SU-DHL-6 (cell line): ENCODE data around the gene STOM.

Experiments
- H2AFZ ChIP-seq: fragments of 200-600 bp; sonication (generic); 2 replicates; pipeline ENCODE4 v1.6.1; 2014; ENCODE audit warnings: low read depth, mild to moderate bottlenecking, moderate library complexity, mixed read lengths, antibody characterized with exemption, low read length; ENCODE audit not compliant: severe bottlenecking
- H3F3A ChIP-seq: fragments of 200-600 bp; shearing (Covaris generic); 2 replicates; pipeline ENCODE4 v1.6.0; 2016; ENCODE audit warnings: antibody characterized with exemption, mild to moderate bottlenecking; ENCODE audit not compliant: insufficient read depth
- H3K27ac ChIP-seq: fragments of 200-600 bp; sonication (generic); 2 replicates; pipeline ENCODE4 v1.5.1; 2016; ENCODE audit warnings: low read depth, mild to moderate bottlenecking, low read length, moderate library complexity, mixed read lengths
- H3K27me3 ChIP-seq: fragments of 200-600 bp; sonication (generic), shearing (Covaris generic); 2 replicates; pipeline ENCODE4 v1.6.0; 2014; ENCODE audit warnings: mild to moderate bottlenecking, low read length
- H3K36me3 ChIP-seq: fragments of 200-600 bp; sonication (generic); 2 replicates; pipeline ENCODE4 v1.6.1; 2014; ENCODE audit warnings: mild to moderate bottlenecking, low read length, mixed read lengths
- H3K4me2 ChIP-seq: fragments of 300-600, 200-600 bp; shearing (Covaris generic), sonication (generic); 2 replicates; pipeline ENCODE4 v1.6.0; 2014; ENCODE audit warnings: low read length, low read depth, mild to moderate bottlenecking; ENCODE audit not compliant: poor library complexity, severe bottlenecking
- H3K4me3 ChIP-seq: fragments of 200-600 bp; sonication (generic); 2 replicates; pipeline ENCODE4 v1.5.1; 2014; ENCODE audit warnings: antibody characterized with exemption, low read length, mild to moderate bottlenecking, mixed read lengths; ENCODE audit not compliant: insufficient read depth, poor library complexity, severe bottlenecking
- H3K79me2 ChIP-seq: fragments of 200-600 bp; sonication (generic); 2 replicates; pipeline ENCODE4 v1.6.1; 2014; ENCODE audit warnings: mild to moderate bottlenecking, low read length, moderate library complexity; ENCODE audit not compliant: insufficient read depth
- H3K9ac ChIP-seq: fragments of 200-600 bp; sonication (generic); 2 replicates; pipeline ENCODE4 v1.7.0; 2014; ENCODE audit warnings: mild to moderate bottlenecking, low read length
- H3K9me2 ChIP-seq: fragments of 200-600 bp; sonication (generic); replicated peaks from 2 replicates; pipeline ENCODE4 v1.6.1; 2014; ENCODE audit warnings: low read length; ENCODE audit not compliant: insufficient read depth
- H3K9me3 ChIP-seq: fragments of 200-600 bp; sonication (generic); 2 replicates; pipeline ENCODE4 v1.6.1; 2014; ENCODE audit warnings: low read length, mixed read lengths; ENCODE audit not compliant: insufficient read depth
- H4K20me1 ChIP-seq: fragments of 200-600 bp; sonication (generic); 2 replicates; pipeline ENCODE4 v1.6.1; 2014; ENCODE audit warnings: low read depth, mild to moderate bottlenecking, antibody characterized with exemption, low read length, moderate library complexity, mixed read lengths
- CTCF ChIP-seq: fragments of 200-600 bp; sonication (generic); IDR thresholded peaks from one replicate; pipeline ENCODE4 v1.5.1; 2017; ENCODE audit warnings: antibody characterized with exemption, mild to moderate bottlenecking, low read length, moderate library complexity; ENCODE audit not compliant: insufficient read depth, poor library complexity, severe bottlenecking
- EZH2phosphoT487 ChIP-seq: fragments of 200-600 bp; sonication (generic), shearing (Covaris generic); conservative IDR thresholded peaks from 2 replicates; pipeline ENCODE4 v1.6.1; 2018; ENCODE audit warnings: mild to moderate bottlenecking, antibody characterized with exemption, low read length, moderate library complexity, mixed read lengths

STOM gene

GRCh38 chr9:121353241-121354061, 16.6 kb downstream of the STOM start:
- Histone ChIP-seq H3K9ac (no peak overlapping the region), H3K9me3 (no peaks in the 10 kb centered on the region), H2AFZ (no peak overlapping the region), H3K27ac (no peak overlapping the region), H3K36me3 (no peaks in the 10 kb centered on the region), H3K4me3 (no peak overlapping the region), H3K79me2 (no peaks in the 10 kb centered on the region), H3F3A (no peaks in the 10 kb centered on the region), H4K20me1 (no peaks in the 10 kb centered on the region), H3K27me3 (no peaks in the 10 kb centered on the region), H3K9me2 (no peaks in the 10 kb centered on the region), H3K4me2 (no peak overlapping the region)
- TF ChIP-seq CTCF (no peak), EZH2phosphoT487 (no peak)

GRCh38 chr9:121350993-121351561, 19.0 kb downstream of the STOM start:
- H3K36me3 ChIP-seq = no peaks in the 10 kb centered on the region
- no peak overlapping the region for H3K4me3 ChIP-seq
- no peak overlapping the region for H3K4me2 ChIP-seq
- H3K9ac ChIP-seq = no peak overlapping the region
- H4K20me1 ChIP-seq = no peaks in the 10 kb centered on the region
- TF ChIP-seq EZH2phosphoT487 = no peak
- TF ChIP-seq CTCF = no peak
- no peaks in the 10 kb centered on the region for H3K79me2 ChIP-seq
- H3F3A ChIP-seq = no peaks in the 10 kb centered on the region
- no peaks in the 10 kb centered on the region for H3K27me3 ChIP-seq
- H2AFZ ChIP-seq = no peak overlapping the region
- H3K9me3 ChIP-seq = no peaks in the 10 kb centered on the region
- no peaks in the 10 kb centered on the region for H3K9me2 ChIP-seq
- no peak overlapping the region for H3K27ac ChIP-seq

DNA sequence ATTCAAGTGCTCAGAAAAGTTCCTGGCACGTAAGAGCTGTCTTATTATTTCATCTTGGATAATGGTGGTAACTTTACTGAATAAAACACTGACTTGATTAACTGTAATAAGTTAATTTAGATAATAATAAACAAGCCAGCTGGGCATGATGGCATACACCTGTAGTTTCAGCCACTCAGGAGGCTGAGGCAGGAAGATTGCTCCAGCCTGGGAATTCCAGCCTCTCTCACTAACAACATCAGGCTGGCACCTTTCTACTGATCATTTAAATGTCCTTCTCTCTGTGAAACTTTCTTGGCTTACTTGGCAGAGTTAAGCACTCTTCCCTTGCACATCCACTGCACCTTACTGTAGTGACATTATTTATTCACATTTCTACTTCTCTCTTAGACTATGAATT, 20.0 kb downstream of the STOM start:
- no peak for TF ChIP-seq EZH2phosphoT487
- no peak overlapping the region for H3K9ac ChIP-seq
- no peaks in the 10 kb centered on the region for H3K9me3 ChIP-seq
- no peak overlapping the region for H3K4me3 ChIP-seq
- no peaks in the 10 kb centered on the region for H3K27me3 ChIP-seq
- H3K9me2 ChIP-seq = no peaks in the 10 kb centered on the region
- no peaks in the 10 kb centered on the region for H3K79me2 ChIP-seq
- H3K4me2 ChIP-seq = no peak overlapping the region
- no peak overlapping the region for H2AFZ ChIP-seq
- H3F3A ChIP-seq = no peaks in the 10 kb centered on the region
- no peaks in the 10 kb centered on the region for H3K36me3 ChIP-seq
- no peaks in the 10 kb centered on the region for H4K20me1 ChIP-seq
- no peak overlapping the region for H3K27ac ChIP-seq

DNA sequence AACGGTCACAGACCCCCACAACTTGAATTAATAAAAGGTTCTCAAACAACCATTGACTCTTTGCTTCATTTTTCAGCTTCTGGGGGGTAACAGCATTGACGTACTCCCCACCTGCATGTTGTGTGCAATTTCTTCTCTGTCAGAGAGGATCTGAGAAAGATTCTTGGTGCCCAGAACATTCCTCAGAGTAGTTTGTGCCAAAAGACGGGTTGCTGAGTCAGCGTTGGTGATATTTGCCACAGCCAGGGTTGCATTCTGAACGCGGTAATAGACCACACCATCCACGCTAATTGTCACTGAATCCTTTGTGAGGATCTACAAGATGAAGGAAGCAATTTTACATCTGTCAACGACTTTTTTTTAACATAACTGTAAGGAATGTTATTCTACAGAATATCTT, 21.0 kb downstream of the STOM start:
- Histone ChIP-seq H3K27me3 (no peaks in the 10 kb centered on the region), H2AFZ (no peak overlapping the region), H4K20me1 (no peaks in the 10 kb centered on the region), H3K9me3 (no peaks in the 10 kb centered on the region), H3K79me2 (no peaks in the 10 kb centered on the region), H3K36me3 (no peaks in the 10 kb centered on the region), H3K9ac (no peak overlapping the region), H3K27ac (no peak overlapping the region), H3F3A (no peaks in the 10 kb centered on the region), H3K4me2 (no peak overlapping the region), H3K9me2 (no peaks in the 10 kb centered on the region), H3K4me3 (no peak overlapping the region)
- TF ChIP-seq EZH2phosphoT487 = no peak
- no peak for TF ChIP-seq CTCF
